ENCODE measurements around the gene LSM12.

Gene LSM12

DNA sequence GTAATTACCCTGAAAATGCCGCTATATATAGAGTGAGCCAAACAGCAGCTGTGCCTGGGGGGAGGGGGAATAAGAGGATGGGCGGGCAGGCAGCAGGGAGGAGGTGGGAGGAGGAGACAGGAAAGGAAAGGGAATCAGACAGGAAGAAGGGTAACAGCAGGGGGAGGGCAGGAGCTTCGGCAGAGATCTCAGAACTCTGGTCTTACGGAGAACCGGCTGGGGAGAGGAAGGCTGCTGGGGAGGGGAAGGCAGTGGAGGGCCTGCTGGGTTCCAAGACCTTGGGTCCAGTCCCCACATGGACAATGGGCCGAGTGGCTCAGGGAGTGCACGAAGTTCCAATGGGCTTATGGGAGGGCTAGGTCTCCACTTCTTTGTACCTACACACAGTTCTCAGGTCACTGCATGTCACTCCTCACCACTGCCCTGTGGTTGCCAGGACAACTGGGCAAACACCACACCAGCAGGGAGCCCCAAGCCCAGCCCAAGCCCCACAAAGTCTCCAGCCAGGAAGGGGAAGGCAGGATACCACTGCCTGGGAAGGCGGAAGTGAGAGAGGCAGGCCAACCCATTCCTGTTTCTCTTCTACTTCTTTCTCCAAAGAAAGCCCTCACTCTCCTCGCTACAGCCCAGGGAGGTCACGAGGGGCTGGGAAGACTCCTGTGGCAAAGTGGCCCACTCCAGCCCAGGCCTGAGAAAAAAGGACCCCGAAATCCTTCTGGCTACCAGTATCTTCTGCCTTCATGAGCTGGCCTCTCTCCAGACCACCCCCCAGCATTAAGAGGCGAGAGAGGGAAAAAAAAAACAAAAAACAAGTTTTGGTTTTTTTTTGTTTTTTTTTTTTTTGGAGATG, 29.4 kb upstream of the LSM12 start:
- DNase-seq, result peak; percentile 91

DNA sequence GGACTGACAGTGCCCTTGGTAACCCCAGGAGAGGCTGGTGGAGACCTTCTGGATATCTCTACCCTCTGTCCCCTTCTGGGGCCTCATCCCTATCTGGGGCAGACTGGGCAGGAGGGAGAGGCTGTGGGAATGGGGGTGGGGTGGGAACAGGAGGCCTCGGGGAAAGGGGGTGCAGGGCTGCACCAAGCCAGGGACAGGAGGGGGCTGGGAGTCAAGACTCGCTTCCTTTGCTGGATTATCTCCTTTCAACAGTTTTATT, 28.8 kb upstream of the LSM12 start:
- no peak for DNase-seq

DNA sequence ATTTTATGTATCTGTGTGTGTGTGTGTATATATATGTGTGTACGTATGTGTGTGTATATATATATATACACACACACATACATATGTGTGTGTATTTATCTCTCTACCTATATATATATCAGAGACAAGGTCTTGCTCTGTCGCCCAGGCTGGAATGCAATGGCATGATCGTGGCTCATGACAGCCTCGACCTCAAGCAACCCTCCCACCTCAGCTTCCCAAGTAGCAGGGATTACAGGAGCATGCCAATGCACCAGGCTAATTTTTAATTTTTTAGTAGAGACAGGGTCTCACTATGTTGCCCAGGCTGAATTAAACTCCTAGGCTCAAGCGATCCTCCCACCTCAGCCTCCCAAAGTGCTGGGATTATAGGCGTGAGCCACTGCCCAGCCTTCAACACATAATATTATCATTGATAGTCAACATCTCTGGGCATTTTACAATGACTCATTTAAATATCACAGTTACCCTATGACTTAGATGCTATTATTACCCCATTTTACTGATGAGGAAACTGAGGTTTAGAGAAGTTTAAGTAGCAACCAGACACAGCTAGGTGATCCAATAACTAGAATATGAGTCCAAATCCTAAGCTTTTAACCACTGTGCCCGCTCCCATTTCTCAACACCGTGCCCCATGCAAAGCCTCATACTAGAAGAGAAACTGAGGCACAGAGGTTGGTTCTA, 28.4 kb upstream of the LSM12 start:
- DNase-seq, result no peak

DNA sequence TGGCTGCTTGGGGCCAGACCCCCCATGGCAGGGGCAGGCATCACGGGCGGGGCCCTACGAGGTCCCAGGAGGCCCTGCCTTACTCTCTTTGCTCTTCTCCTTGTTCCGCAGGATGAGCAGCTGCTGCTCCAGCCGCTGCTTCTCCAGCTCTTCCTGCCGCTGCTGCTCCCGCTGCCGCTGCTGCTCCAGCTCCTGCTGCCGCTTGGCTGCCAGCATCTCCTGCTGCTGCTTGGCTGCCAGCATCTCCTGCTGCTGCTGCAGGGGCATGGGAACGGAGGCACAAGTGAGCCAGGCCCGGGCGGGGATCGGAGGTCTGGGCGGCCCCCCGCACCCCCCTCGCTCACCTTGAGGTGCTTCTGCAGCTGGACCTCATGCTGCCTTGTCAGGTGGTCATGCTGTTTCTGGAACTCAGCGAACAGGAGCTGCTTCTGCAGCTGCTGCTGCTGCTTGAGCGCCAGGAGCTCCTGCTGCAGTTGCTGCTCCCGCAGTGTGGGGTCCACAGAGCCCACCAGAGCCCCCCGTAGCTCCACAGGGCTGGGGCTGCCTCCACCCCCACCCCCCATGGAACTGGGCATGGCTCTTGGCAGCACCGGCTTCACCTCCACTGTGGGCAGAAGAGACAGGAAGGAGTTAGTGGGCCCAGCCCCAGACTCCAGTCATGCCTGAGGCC, 26.9 kb upstream of the LSM12 start:
- DNase-seq, result no peak

DNA sequence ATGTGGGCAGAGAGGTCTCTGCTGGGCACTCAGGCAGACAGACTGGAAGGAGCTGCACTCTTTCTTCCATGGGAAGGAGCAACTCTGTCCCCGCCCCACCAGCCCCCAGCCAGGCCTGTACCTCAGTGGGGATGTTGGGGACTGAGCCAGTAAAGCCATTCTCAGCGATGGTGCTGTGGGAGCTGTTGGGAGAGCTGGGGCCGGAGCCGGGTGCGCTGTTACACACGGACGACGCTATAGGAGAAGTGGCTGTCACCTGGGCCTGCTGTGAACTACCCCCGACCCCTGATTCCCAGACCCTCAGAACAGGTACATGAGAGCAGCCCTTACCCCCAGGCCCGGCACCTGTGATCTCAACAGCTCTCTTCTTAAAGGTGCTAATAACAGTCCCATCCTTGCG, 25.6 kb upstream of the LSM12 start:
- no peak for DNase-seq

DNA sequence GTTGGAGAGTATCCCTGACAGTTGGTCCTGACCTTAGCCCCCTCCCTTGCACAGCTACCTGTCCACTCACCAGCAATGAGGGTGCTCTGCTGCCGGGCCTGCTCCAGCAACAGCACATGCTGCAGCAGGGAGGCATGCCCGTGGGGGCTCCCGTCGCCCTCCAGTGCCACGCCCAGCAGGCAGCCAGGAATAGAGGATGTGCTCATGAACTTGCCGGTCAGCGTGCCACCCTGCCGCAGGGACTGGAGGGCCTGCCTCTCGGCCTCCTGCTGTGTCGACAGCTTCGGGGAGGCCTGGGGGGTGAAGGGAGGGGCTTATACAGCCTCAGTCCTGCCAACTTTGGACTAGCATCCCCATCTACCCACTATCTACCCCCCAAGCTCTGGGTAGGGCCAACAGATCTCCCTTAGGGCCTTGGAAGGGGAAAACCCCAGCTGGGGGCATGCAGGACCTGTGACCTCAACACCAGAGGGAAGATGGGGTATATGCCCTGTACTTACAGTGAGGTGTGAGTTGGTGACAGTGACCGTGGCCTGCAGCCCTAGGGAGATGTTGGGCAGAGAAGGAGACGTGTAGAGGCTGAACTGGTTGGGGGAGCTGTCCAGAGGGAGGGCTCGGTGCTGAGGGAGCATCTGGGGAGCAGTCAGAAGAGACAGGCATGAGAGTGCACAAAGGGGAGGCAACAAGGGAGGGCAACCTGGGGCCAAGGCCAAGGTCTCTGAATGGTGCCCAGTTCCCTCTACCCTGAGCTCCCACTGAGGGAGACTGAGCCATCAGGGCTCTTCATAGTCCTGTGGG, 24.9 kb upstream of the LSM12 start:
- DNase-seq, result no peak

DNA sequence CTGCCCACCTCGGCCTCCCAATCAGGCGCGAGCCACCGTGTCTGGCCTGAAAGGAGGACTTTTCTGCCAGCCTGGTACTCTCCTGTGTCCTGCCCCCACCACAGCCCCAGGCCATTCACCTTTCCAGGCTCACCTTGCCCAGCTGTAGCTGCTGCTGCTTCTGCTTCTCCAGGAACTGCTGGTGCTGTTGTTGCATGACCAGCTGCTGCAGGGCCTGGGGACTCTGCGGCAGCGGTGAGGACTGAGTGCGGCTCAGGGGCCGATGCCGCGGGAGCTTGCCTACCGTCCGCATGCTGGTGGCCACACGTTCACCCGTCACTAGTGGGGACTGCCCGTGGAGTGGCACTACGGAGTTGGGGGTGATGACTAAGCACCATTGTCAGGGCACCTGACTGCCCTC, 21.8 kb upstream of the LSM12 start:
- no peak for DNase-seq

DNA sequence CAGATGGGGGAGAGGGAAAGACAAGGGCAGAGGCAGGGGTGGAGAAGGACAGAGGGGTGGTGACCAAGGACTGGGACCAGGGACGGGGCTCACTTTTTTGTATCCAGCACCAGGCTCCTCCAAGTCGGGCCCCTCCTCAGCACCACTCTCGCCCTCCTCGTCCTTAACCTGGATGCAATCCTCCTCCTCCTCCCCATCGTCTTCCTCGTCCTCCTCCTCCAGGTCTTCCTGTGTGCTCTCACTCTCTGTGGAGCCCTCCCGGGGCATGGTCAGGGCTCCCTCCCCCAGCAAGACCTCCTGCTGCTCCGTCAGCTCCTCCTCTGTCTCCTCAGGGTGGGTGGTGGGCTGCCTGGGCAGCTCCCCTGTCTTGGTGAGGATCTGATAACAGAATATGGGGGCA, 20.8 kb upstream of the LSM12 start:
- DNase-seq, result no peak

DNA sequence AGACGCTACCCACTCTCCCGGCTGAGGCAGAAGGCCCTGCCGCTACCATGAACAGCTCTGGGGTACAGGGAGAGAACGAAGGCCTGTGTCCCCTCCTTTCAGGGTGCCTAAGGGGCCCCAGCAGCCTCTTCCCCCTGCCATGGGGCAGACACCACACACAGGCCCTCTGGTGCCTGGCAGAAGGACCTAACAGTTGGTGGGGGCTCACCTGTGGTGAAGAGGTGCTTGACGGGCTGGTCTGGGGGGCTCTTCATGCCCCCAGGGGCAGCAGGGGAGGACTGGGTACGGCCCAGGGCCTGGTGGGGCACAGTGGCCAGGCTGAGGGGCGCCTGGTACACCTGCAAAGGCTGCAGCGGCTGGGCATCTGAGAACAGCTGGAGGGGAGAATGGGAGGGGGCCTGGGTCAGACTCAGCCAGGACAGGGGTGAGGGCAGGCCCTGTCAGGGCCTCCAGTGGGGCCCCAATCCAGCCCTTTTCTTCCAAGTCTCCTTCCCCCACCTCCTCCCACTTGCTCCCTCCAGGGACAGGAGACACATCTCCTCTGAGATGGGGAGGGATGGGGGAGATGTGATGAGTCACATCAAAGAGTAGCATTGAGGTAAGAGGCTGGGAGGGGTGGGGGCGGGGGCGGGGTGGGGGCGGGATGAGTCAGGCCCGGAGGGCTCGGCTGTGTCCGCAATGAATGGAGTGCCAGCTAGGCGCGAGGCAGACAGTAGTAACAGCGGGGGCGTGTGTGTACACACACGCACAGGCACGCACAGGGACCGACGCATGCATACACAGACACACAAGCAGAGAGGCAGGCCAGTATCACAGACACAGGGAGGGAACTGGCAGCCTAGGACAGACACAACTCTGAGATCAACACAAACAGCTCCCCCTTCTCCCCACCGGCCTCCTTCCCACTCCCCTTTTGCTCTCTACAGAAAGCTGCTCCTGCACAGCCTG, 20.2 kb upstream of the LSM12 start:
- peak; percentile 83 for DNase-seq

DNA sequence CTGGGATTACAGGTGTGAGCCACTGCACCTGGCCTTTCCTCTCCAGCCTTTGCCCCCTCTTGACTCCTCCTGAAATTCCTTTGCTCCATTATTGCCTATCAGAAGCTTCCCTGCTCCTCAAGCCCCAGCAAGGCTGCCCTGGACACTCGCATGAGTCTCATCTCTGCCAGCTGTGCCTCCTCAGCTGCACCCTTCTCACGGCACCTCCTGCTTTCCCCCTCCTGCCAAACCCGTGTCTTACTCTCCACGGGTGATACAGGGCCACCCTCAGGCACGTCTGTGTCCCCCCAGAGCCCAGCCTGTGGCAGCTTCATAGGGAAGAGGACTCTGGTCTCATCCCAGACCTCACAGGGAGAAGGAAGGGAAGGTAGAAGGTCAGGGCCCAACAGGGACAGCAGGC, 19.4 kb upstream of the LSM12 start:
- DNase-seq, result no peak

DNA sequence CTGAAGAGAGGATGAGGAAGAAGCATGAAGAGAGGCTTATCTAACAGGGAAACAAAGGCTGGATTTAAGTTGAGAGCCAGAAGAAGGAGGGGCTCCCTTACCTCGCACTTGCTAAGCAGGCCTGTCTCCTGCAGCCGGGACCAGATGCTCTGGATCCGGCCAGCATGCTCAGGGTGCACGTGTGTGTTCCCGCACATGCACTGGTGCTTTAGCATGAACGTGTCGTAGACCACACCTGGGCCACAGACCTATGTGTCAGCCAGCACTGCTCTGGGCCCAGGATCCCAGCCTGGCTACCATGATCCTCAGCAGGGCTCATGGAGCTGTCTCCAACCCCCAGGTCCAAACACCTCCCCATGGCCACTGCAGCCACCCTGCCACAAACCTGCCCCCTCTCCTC, 18.4 kb upstream of the LSM12 start:
- DNase-seq, result no peak

DNA sequence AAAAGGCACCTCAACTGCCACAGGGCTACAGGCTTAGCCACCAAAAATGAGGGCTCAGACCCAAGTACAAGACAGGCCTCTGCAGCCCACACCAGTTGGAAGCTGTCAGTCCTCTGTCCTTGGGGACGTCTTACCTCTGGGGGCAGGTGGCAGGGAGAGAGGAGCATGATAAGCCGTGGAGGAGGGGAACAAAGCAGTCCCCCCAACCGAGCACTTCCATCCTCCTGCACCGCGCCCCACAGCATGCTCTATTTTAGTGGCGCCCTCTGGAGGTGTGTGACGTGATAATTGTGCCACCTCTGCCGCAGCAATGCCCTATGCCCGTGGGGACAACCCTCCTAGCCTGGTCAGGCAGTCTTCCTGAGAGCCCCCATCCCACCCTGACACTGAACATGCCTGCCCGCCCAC, 17.7 kb upstream of the LSM12 start:
- DNase-seq, result peak; percentile 18

DNA sequence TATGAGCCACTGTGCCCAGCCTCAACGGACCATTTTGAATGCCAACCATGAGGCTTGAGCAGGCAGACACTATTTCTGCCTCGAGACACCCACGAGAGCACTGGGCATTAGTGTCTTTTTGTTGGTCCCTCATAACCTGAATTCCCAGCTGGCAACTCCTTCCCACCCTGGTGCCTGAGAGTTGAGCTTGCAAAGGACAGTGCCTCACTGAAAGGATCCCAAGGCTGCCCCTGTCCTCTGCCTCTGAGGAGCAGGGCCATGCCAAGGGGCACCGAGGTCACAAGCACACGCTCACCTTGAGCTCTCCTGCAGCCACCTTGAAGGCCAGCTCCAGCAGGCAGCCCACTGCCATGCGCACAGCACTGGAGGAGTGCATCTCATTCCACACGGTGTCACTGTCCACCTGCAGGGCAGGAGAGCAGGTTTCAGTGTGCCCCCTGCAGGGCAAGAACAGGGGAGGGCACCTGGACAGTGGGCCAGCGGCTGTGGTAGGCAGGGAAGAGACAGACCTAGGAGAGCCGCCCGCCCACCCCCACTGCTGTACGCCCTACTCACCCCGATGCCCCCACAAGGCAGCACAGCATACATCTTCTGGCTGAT, 16.9 kb upstream of the LSM12 start:
- DNase-seq, result peak; percentile 27

DNA sequence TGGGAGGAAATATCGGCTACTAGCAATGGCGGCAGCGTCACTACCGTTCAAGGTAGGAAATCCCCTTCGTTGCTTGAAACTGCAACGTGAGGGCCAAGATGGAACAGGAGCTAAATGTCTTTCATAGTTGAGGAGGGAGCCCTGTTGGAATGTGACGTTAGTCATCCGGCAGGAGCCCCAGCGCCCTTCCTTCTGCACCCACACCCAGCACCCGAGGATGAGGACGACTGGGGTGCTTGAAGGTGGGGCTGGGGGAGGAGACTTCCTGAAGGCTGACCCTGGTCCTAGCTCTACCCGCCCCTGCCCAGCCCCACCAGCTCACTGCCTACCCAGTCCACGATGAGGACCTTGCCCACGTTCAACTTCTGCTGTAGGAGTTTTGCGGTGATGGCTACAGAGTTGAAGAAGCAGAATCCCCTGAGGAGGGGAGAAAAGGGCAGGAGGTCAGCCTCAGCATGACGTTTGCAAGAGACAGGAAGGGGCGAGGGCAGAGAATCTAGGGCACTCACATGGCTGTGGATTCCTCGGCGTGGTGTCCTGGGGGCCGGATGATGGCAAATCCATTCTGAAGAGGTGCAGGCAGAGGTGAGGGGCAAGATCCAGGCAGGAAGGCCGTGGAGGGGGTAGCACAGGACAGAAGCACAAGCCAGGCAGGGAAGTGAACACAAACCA, 15.9 kb upstream of the LSM12 start:
- no peak for DNase-seq

DNA sequence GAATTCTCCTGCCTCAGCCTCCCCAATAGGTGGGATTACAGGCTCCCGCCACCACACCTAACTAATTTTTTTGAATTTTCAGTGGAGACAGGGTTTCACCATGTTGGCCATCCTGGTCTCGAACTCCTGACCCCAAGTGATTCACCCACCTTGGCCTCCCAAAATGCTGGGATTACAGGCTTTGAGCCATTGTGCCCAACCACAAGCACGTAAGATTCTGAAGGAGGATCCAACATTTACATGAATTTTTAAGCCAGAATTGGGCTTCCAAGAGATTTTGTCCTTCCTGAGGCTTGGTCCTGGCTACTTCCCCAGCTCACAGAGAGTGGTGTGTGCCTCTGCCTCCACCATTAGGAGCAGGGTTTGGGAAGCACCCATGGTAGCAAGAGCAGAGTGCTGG, 15.2 kb upstream of the LSM12 start:
- no peak for DNase-seq

DNA sequence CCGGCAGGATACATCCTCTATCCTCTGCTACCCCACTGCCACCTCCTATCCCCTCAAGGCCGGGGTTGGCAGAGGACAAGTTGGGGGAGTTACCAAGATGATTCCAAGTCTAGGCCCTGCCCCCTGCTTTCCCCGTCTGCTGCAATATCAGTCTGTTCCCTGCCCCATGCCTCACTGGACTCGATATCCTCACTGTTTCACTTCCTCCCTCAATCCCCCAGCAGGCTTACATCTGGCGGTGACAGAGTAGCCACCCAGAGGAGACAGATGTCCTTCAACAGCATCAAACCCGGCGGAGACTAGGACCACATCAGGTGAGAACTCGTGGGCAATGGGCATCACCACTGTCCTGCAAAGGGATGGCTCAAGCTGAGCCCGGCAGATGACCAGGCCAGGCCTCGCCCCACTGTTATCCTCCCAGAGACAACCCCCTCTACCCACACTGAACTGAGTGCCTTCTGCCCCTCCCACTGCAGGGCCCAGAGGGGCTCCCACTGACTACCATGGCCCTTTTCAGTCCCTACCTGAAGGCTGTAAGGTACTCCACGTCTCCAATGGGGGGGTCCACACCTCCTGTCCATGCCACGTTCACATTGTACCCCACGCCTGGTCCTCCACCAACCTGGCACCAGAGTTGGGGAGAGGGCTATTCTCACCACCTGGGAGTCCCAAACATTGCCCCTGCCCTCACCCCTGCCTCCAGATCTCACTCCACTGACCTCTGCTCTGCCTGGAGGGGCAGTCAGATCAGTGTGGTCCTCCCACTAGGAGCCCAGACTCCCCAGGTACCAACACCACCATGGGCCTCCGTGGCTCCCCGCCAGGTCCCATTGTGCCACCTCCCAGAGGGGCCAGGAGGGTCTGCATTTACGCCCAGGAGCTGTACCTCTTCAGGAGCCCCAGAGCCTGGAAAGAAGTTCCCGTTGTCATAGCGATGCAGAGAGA, 13.7 kb upstream of the LSM12 start:
- no peak for DNase-seq

DNA sequence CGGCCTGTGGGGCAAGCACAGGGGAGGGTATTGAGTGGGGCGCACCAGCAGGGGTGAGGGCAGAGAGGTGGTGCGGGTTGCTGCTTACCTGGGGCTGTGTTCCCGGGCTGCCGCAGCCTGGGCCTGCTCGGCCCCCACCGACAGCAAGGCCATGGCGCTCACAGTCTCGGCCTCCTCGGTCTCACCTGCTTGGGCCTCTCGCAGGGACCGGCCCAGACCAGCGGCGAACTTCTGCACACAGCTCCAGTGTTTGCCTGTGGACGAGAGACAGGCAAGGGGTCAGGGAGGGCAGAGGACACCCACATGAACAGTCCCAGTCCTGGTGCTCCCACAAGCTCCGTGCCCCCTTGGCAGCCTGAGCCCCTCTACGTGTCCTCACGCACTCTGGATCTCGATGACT, 11.9 kb upstream of the LSM12 start:
- DNase-seq, result no peak

DNA sequence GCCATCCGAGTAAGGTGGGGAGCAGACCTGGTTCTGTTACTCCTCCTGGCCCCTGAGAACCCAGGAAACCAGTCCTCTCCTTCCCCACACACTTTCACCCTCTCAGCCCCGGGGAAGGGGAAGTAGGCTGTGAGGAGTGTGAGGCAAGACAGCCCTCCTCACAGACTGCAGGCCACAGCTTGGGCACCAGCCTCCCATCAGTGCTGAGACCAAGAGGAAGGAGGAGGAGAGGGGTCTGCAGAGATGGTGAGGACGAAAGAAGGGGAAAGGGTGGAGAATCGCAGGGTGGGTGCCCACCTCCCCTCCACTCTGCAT, 11.1 kb upstream of the LSM12 start:
- DNase-seq, result no peak

DNA sequence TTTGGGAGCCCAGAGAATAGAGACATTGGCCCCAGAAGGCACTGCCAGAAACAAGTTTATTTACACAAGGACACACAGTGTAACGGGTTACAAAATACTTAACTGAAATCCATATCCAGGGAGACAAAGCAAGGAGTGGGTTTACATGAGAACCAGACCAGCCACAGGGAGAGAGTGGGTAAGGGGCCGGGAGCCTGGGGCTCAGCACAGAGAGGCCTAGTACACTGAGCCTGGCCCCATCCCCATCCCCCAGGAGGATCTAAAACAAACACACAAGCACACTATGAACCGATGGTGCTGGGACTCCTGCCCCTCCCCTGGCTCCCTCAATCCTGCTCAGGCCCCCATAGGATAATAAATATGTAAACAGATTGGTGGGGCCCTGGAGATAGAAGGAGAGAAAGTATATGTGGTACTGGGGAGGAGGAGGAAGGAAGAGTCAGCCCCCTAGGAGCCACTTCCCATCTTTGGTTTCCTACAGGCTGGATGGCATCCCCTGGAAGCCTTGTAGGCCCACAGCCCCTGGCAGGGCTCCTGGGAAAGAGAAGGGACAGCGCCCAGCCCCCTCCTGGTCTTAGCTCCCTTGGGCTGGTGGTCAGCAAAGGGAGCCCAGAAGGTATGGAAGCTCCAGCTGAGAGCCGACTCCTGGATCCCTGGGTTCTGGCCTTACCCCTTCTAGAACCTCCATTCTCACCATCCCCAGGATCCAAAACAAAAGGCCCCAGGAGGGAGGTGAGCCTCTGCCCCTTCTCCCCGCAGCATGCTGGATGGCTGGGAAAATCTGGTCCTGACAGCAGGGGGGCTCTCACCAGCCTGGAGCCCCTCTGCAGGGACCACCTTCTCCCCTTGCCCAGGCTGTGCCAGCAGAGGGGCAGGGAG, 10.5 kb upstream of the LSM12 start:
- no peak for DNase-seq
